AG08395 (cell line): ENCODE results near the gene ORC6.
A peak's percentile ranks its signal among the peaks of the same experiment; 100 is the strongest.
"Not testable (repeated sequence)": the region's sequence is repeated elsewhere in the genome, so short reads cannot be mapped to it uniquely, and the experiment has no call there.

Experiments
- DNase-seq: peaks from one replicate; pipeline ENCODE4 v3.0.0; 2012; ENCODE audit warnings: mixed read lengths, low spot score

The ORC6 gene

GRCh38 chr16:46689365-46690280, at the start of gene ORC6:
Gene ORC6 (plus strand): TSS chr16:46689659. CDS start chr16:46689706, 47 bp downstream.
- DNase-seq, result peak; percentile 98

GRCh38 chr16:46648656-46649055, 40.8 kb upstream of the ORC6 start:
- DNase-seq, result no peak

DNA sequence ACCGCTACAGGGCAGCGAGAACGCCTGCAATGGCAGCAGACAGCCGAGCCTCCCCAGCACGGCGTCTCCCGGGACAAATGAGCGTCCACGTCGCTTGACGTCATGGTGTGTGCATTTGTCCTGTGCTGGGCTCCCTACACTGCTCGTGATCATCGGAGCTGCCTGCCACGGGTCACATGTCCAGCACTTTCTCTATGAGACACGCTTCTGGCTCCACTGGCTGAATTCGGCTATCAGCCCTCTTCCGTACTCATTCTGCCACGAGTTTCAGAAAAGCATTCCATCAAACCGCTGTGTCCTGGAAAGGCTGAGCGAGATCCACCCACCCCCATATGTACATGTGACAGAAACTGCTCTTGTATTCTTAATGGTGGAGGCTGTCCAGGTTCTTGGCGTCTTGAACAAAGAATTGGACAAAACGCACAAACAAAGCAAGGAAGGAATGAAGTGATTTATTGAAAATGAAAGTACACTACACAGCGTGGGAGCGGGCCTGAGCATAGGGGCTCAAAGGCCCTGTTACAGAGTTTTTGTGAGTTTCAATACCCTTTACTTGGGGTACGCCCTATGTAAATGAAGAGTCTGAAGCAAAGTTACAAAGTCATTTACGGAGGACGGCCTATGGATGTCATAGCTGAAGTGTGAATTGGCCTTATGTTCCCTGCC, 39.7 kb upstream of the ORC6 start:
- DNase-seq, result no peak

- peak; percentile 46 for DNase-seq
These were observed 39.2 kb upstream of the ORC6 start for GRCh38 chr16:46650254-46650623.

DNA sequence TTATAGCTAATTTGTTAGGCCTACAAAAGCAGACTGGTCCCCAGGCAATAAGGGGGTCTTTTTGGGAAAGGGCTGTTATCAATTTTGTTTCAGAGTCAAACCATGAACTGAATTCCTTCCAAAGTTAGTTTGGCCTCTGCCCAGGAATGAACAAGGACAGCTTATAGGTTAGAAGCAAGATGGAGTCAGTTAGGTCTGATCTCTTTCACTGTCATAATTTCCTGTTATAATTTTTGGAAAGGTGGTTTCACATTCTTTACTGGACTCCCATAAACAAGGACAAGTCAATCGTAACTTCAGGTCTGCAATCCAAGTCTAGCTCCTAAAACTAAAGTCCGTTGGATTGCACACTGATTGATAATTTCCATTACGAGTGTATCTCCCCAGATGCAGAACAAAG, 38.2 kb upstream of the ORC6 start:
- no peak for DNase-seq

DNA sequence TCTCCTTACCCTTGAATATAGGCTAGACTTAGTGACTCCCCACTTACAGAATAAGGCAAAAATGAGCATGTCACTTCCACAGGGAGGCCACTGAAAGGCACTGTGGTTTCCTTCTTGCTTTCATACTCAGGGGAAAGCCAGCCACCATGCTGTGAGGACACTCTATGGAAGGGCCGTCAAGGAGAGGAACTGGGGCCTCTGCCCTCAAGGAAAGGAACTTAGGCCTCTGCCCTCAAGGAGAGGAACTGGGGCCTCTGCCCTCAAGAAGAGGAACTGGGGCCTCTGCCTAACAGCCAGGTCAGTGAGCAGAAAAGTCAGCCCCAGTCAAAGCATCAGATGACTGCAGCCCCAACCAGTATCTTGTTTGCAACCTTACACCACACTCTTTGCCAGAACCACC, 30.5 kb upstream of the ORC6 start:
- DNase-seq, result no peak

GRCh38 chr16:46662123-46662522, 27.3 kb upstream of the ORC6 start:
- DNase-seq, result no peak

GRCh38 chr16:46673320-46674013, 16.0 kb upstream of the ORC6 start:
- peak; percentile 78 for DNase-seq

DNA sequence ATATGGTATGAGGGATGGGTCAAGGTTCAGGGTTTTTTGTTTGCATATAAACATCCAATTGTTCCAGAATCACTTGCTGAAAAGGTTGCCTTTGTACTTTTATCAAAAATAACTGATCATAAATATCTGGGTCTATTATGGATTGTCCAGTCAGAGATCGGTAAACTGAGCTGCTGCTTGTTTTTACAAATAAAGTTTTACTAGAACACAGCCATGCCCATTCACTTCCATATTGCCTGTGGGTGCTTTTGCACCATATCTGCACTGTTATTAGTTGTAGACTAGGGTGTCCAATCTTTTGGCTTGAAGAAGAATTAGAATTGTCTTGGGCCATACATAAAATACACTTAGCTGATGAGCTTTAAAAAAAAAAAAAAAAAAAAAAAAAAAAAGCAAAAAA, 11.5 kb upstream of the ORC6 start:
- DNase-seq, result not testable (repeated sequence)

GRCh38 chr16:46681867-46682266, 7.6 kb upstream of the ORC6 start:
- not testable (repeated sequence) for DNase-seq

DNA sequence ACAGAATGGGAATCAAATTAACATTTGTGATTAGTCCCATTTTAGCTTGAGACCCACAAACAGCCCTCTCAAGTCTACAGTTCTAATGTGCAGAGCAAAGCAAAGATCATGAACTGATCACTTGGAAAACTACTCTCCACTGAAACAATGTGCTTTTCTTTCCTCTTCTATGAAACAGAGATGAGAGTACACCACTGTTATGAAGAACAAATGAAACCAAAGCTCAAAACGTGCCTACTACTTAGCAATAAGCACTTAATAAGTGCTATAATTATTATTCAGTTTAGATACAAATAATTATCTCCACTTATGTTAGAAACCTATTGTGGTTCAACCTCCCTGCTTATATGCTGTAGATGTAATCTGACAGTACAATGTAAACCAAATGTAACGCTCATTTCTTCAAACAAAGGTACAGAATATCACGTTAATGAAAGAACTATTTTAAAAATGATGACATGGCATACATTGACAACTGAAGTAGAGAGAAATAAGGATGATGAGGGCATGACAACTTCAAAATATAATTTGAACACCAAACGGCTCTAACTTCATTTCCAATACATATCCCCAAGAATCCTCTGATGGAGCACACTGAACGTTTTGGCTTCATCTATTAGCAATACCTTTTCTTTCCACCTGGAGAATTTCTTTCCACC, 2.5 kb upstream of the ORC6 start:
- no peak for DNase-seq

- no peak for DNase-seq
These were observed 2.0 kb upstream of the ORC6 start for GRCh38 chr16:46687486-46687885.

DNA sequence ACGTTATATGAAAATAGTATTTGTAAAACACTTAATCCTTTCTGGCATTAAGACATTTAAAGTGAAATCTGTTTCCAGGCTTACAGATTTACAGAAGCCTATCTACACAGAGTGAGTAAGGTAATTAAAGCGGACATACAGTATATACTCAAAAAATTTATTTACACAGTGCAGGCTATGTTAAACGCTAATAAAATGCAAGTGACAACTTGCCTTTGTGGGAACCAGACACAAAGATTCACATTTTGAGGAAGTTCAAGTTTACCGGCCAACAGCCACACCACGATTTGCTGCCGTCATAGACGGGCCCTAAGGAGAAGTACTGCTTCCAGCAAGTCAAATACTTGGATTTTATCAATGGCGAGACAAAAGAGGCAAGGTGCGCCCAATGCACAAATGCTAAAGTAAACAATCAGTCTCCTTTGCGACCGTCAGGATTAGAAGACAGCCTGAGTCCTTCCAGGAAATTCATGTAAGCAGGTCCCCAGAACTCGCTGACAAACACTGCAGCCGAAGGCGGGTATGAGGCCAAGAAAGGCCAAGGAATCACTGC, 1.3 kb upstream of the ORC6 start:
- no peak for DNase-seq

GRCh38 chr16:46688654-46689364, 650 bp upstream of the ORC6 start, which contains the start of gene VPS35:
Gene VPS35 (minus strand): TSS chr16:46689178. CDS start chr16:46689133, 45 bp downstream.
- peak; percentile 98 for DNase-seq

DNA sequence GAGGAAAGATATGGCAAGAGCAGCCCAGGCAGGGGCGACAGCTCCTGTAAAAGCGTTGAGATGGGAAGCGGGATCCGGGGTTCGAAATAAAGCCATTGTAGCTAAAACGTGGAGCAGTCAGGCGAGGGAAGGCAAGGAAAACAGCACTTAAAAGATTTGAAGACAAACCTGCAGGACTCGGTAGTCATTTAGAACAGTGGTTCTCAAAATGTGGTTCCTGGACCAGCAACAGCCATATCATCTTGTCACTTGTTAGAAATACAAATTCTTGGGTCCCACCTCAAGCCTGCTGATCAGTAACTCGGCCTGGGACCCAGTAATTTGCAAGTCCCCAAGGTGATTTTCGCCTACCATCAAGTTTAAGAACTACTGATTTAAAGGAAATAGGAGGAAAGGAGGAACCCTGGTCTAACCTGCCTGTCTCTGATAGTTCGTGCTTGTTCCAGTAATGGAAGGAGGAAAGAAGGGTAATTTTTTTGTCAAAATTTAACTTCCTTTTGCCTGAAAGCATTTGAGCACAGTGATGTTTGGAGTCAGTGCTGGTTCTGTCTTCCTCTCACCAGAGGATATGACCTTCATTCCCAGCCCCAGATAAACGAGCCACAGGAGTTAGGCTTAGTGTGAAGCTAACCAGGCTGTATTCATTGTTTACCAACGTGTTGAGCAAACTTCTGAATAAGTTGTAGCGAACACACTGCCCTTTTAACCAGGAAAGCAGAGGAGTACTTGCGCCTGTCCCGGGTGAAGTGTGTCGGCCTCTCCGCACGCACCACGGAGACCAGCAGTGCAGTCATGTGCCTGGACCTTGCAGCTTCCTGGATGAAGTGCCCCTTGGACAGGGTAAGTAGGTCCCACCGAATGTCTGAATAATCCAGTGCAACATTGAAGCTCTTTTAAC, 1.1 kb downstream of the ORC6 start:
- DNase-seq, result no peak

DNA sequence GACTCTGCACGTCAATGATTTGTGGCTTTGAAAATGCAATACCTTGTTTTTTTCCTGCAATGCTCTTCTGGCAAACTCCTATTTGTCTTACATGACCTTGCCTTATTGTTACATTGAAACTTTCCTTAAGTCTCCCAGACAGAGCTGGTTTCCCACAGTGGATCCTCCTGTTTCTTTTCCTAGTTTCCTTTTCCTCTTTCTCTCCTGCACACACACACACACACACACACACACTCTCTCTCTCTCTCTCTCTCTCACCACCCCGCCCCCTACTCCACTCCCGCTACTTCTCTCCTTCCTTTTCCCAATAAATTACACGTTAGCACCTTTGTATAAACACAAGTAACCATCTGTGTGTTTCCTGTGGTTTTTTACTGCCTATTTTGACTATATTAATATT, 2.3 kb downstream of the ORC6 start:
- no peak for DNase-seq

GRCh38 chr16:46693598-46693997, 4.1 kb downstream of the ORC6 start:
- DNase-seq, result no peak

- DNase-seq, result no peak
These were observed 6.5 kb downstream of the ORC6 start for GRCh38 chr16:46695937-46696336.

DNA sequence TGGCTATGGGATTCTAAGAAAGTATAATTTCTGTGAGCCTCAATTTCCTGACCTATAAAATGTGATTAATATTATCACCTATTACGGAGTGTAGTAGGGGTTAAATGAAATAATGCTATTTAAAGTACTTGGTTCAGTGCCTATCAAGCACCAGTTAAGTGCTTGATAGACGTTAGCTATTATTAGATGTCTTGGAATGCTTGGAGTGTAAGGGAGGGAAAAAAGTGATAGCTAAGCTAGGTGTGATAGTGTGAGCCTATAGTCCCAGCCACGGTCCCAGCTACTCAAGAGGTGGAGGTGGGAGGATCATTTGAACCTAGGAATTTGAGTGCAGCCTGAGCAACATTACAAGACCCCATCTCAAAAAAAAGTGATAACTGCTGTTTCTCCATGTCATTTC, 7.5 kb downstream of the ORC6 start:
- DNase-seq, result no peak

DNA sequence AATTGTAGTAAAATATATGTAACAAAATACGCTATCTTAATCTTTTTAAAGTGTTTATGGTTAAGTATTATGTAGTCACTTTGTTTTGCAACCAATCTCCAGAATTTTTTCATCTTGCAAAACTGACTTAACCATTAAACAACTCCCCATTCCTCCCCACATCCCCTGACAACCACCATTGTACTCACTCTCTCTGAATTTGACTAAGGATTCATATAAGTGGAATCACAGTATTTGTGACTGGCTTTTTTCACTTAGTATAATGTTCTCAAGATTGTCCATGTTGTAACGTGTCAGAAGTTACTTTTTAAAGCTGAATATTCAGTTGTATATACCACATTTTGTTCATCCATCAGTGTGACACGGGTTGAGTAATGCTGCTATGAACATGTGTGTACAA, 10.6 kb downstream of the ORC6 start:
- no peak for DNase-seq
